GM19351 (cell line): Measurements from ENCODE around the gene FYTTD1.

Source experiments
- ATAC-seq: cut with Tn5 transposase; IDR thresholded peaks from one replicate; pipeline ENCODE4 v1.9.1; 2021; ENCODE audit warnings: mild to moderate bottlenecking, moderate library complexity; ENCODE audit not compliant: unreplicated experiment

Gene FYTTD1

GRCh38 chr3:197830308-197830966 lies 80.8 kb downstream of the FYTTD1 start:
- ATAC-seq, result no peak

- ATAC-seq, result no peak
Measured at GRCh38 chr3:197830967-197831313, 81.3 kb downstream of the FYTTD1 start.

GRCh38 chr3:197833930-197834715 lies 84.4 kb downstream of the FYTTD1 start:
- no peak for ATAC-seq

- no peak for ATAC-seq
Measured at GRCh38 chr3:197835509-197835908, 85.8 kb downstream of the FYTTD1 start.

- no peak for ATAC-seq
Measured at GRCh38 chr3:197836244-197836643, 86.6 kb downstream of the FYTTD1 start.
